ENCODE measurements around the gene NTM. TPM values are rescaled to one million over a fixed set of nuclear protein-coding genes. Genes with fewer than 3 reads are reported as not detected.
"Not testable (repeated sequence)": the region's sequence is repeated elsewhere in the genome, so short reads cannot be mapped to it uniquely, and the experiment has no call there.

Gene NTM
- polyA plus RNA-seq, 1 donor from 2014 or later, result 39.4 TPM

DNA sequence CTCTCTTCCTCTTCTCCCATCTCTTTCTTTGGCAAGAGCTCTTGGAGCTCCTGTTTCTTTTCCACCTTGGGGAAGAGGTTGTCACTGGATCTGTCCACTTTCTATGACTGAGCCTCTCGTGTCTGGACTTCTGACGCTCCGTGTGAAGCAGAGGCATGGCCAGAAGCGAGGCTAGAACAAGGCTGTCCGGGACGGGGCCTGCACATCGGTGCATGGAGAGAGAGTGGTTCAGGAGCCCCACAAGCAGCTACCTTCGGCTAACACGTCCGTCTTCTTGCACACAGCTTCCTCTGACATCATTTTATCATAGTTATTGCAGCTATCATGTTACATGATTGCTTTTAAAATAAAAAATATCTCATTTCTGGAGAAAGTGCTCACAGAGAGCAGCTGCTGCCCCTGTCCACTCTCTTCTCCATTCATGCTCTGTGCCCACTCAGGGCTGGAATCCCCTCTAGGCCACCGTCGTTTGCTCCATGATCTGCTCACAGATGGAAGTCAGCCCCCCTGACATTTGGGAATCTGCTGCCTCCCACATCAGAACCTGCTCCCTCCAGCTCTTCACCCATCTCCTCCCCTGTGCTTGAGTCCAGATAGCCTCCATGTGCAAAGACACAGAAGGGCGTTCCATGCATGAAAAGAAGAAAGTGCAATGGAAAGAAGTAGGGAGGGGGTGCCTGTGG lies 308.4 kb downstream of the NTM start:
- no peaks in the 10 kb centered on the region for H4K20me1 ChIP-seq (ENCODE audit: insufficient read depth)
- H2AFZ ChIP-seq (ENCODE audit: low read depth, low read length), result no peak overlapping the region
- no peaks in the 10 kb centered on the region for H3K79me2 ChIP-seq (replicated peaks; ENCODE audit: insufficient read depth, low read length)
- H3F3A ChIP-seq (ENCODE audit: insufficient read depth, low read length, poor library complexity, severe bottlenecking), result no peaks in the 10 kb centered on the region
- H3K9ac ChIP-seq (ENCODE audit: low read length), result no peak overlapping the region
- no peaks in the 10 kb centered on the region for H3K9me2 ChIP-seq (ENCODE audit: insufficient read depth, low read length)
- no peak overlapping the region for H3K4me2 ChIP-seq (ENCODE audit: low read length)
- no peak overlapping the region for H3K27ac ChIP-seq (ENCODE audit: low read length)
- no peak for TF ChIP-seq POLR2AphosphoS5 (IDR thresholded peaks at IDR 0.05)
- TF ChIP-seq, protein P1, sequence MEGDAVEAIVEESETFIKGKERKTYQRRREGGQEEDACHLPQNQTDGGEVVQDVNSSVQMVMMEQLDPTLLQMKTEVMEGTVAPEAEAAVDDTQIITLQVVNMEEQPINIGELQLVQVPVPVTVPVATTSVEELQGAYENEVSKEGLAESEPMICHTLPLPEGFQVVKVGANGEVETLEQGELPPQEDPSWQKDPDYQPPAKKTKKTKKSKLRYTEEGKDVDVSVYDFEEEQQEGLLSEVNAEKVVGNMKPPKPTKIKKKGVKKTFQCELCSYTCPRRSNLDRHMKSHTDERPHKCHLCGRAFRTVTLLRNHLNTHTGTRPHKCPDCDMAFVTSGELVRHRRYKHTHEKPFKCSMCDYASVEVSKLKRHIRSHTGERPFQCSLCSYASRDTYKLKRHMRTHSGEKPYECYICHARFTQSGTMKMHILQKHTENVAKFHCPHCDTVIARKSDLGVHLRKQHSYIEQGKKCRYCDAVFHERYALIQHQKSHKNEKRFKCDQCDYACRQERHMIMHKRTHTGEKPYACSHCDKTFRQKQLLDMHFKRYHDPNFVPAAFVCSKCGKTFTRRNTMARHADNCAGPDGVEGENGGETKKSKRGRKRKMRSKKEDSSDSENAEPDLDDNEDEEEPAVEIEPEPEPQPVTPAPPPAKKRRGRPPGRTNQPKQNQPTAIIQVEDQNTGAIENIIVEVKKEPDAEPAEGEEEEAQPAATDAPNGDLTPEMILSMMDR (IDR thresholded peaks at IDR 0.05; ENCODE audit: poor library complexity, severe bottlenecking), result no peak
- no peak for TF ChIP-seq EZH2 (IDR thresholded peaks at IDR 0.05; ENCODE audit: borderline replicate concordance, insufficient read depth, low read length, poor library complexity, severe bottlenecking)
- TF ChIP-seq EP300 (conservative IDR thresholded peaks at IDR 0.05; ENCODE audit: poor library complexity, severe bottlenecking), result no peak
- no peak for TF ChIP-seq RAD21 (conservative IDR thresholded peaks at IDR 0.05)
- TF ChIP-seq TAF1 (IDR thresholded peaks at IDR 0.05; ENCODE audit: low read depth), result no peak
- TF ChIP-seq, protein P2, sequence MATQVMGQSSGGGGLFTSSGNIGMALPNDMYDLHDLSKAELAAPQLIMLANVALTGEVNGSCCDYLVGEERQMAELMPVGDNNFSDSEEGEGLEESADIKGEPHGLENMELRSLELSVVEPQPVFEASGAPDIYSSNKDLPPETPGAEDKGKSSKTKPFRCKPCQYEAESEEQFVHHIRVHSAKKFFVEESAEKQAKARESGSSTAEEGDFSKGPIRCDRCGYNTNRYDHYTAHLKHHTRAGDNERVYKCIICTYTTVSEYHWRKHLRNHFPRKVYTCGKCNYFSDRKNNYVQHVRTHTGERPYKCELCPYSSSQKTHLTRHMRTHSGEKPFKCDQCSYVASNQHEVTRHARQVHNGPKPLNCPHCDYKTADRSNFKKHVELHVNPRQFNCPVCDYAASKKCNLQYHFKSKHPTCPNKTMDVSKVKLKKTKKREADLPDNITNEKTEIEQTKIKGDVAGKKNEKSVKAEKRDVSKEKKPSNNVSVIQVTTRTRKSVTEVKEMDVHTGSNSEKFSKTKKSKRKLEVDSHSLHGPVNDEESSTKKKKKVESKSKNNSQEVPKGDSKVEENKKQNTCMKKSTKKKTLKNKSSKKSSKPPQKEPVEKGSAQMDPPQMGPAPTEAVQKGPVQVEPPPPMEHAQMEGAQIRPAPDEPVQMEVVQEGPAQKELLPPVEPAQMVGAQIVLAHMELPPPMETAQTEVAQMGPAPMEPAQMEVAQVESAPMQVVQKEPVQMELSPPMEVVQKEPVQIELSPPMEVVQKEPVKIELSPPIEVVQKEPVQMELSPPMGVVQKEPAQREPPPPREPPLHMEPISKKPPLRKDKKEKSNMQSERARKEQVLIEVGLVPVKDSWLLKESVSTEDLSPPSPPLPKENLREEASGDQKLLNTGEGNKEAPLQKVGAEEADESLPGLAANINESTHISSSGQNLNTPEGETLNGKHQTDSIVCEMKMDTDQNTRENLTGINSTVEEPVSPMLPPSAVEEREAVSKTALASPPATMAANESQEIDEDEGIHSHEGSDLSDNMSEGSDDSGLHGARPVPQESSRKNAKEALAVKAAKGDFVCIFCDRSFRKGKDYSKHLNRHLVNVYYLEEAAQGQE (IDR thresholded peaks at IDR 0.05; ENCODE audit: borderline replicate concordance), result no peak
- no peak for TF ChIP-seq SMC3 (conservative IDR thresholded peaks at IDR 0.05; ENCODE audit: poor library complexity)
- TF ChIP-seq MXI1 (conservative IDR thresholded peaks at IDR 0.05; ENCODE audit: poor library complexity, severe bottlenecking), result no peak
- no peaks in the 10 kb centered on the region for H3K36me3 ChIP-seq (ENCODE audit: insufficient read depth, low read length)
- no peaks in the 10 kb centered on the region for H3K9me3 ChIP-seq (ENCODE audit: low read length)
- H3K4me3 ChIP-seq (ENCODE audit: low read length), result no peak overlapping the region
- no peaks in the 10 kb centered on the region for H3K27me3 ChIP-seq (ENCODE audit: insufficient read depth, low read depth, low read length)

DNA sequence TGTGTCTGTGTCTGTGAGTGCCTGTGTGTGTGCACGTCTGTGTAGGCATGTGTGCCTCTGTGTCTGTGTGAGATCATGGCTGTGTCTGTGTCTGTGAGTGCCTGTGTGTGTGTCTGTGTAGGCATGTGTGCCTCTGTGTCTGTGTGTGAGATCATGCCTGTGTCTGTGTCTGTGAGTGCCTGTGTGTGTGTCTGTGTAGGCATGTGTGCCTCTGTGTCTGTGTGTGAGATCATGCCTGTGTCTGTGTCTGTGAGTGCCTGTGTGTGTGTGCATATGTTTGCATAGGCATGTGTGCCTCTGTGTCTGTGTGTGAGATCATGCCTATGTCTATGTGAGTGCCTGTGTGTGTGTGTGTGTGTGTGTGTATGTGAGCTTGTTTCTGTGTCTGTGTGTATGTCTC lies 310.0 kb downstream of the NTM start:
- H3K9me2 ChIP-seq (ENCODE audit: insufficient read depth, low read length); H3K79me2 ChIP-seq (replicated peaks; ENCODE audit: insufficient read depth, low read length); H2AFZ ChIP-seq (ENCODE audit: low read depth, low read length); H3K27me3 ChIP-seq (ENCODE audit: insufficient read depth, low read depth, low read length); H3K4me2 ChIP-seq (ENCODE audit: low read length); H3K9me3 ChIP-seq (ENCODE audit: low read length); H3K9ac ChIP-seq (ENCODE audit: low read length); H3K4me3 ChIP-seq (ENCODE audit: low read length); H4K20me1 ChIP-seq (ENCODE audit: insufficient read depth); H3K36me3 ChIP-seq (ENCODE audit: insufficient read depth, low read length); H3F3A ChIP-seq (ENCODE audit: insufficient read depth, low read length, poor library complexity, severe bottlenecking); H3K27ac ChIP-seq (ENCODE audit: low read length): not testable (repeated sequence)

All from neural cell (in vitro differentiated cells).